Measurements from ENCODE around the gene DRD2.

DRD2 gene

DNA sequence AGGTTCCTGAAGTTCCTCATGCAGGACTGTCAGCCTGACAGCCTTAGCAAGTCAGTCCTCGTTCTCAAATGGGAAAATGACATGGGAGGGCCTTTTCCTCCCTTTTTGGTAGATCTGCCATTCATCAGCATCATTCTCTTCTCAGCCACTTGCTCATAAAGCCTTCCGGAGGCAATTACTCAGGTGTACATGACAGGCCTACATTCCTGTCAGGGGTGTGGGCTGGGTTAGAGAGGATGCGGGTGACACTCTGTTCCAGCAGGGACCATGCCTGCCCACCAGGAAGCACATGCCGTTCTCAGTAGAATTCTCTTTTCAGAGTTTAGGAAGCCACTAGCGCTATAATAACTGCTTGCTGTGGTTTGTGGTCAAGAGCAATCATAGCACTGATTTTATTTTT, 111.8 kb downstream of the DRD2 start:
- no peaks in the 10 kb centered on the region for H3K9me3 Mint-ChIP-seq
- no peak overlapping the region for H3K4me3 Mint-ChIP-seq
- H3K4me1 Mint-ChIP-seq: peaks cover 24% of the 10 kb centered on the region
- no peak for DNase-seq (ENCODE audit: low spot score in 2 of 2)
- ATAC-seq: no peak
- H3K27ac Mint-ChIP-seq: no peak overlapping the region
- H3K36me3 Mint-ChIP-seq: peaks cover 22% of the 10 kb centered on the region

All from stimulated activated effector memory CD8-positive, alpha-beta T cell treated with anti-CD3 and anti-CD28 coated beads, Interleukin-12 subunit alpha, Interleukin-12 subunit beta, amount 100 ng/mL, for 72 hours (primary cell).